Gastroesophageal sphincter (tissue), 4 donors: ENCODE data around the gene PHOX2A. TPM values are rescaled to one million over a fixed set of nuclear protein-coding genes. Genes with fewer than 3 reads are reported as not detected.
"Not testable (repeated sequence)": the region's sequence is repeated elsewhere in the genome, so short reads cannot be mapped to it uniquely, and the experiment has no call there.

ENCODE experiments used
- ATAC-seq: fragments of 150-250 bp; one replicate; pipeline ENCODE4 v1.9.1; 2016; ENCODE audit warnings: mild to moderate bottlenecking, moderate library complexity
- H3K27ac ChIP-seq, 4 donors: fragments of 200-600 bp; sonication (generic) in 3 of 4; 1 replicate in 3 of 4; 2 replicates in 1 of 4; pipeline ENCODE4 v1.5.1; 2016 to 2019
- H3K27me3 ChIP-seq: fragments of 200-600 bp; sonication (generic); one replicate; pipeline ENCODE4 v1.5.1; 2019
- H3K36me3 ChIP-seq, 2 donors: fragments of 200-600 bp; sonication (generic); one replicate each; pipeline ENCODE4 v1.5.1; 2019; ENCODE audit warnings: control low read depth in 1 of 2
- H3K4me1 ChIP-seq, 3 donors: fragments of 200-600 bp; sonication (generic); 1 replicate in 2 of 3; 2 replicates in 1 of 3; pipeline ENCODE4 v1.5.1; 2016 to 2019; ENCODE audit warnings: control low read depth in 2 of 3
- H3K4me3 ChIP-seq, 2 donors: fragments of 200-600 bp; sonication (generic); one replicate each; pipeline ENCODE4 v1.5.1; 2019; ENCODE audit warnings: mild to moderate bottlenecking in 1 of 2, moderate library complexity in 1 of 2
- H3K9me3 ChIP-seq, 3 donors: fragments of 200-600 bp; sonication (generic); one replicate each; pipeline ENCODE4 v1.5.1; 2017 to 2019; ENCODE audit warnings: control low read depth in 2 of 3
- EP300 ChIP-seq: sonication (generic); formaldehyde crosslinking; IDR thresholded peaks from one replicate; pipeline ENCODE4 v1.6.1; 2017; ENCODE audit warnings: antibody characterized with exemption, mild to moderate bottlenecking
- POLR2A ChIP-seq, 2 donors: fragments of 450-650 bp; IDR thresholded peaks; one replicate each; pipeline ENCODE4 v1.6.1; 2017; ENCODE audit warnings: antibody characterized with exemption in 2 of 2, mild to moderate bottlenecking in 2 of 2, moderate library complexity in 1 of 2
- POLR2AphosphoS5 ChIP-seq: sonication (generic); formaldehyde crosslinking; IDR thresholded peaks from one replicate; pipeline ENCODE4 v1.6.1; 2017; ENCODE audit warnings: antibody characterized with exemption
- WGBS, 2 donors: methylation state at CpG; one replicate each; pipeline ENCODE4 v1.1.5; 2018; ENCODE audit warnings: low coverage in 1 of 2; 5-methylcytosine and 5-hydroxymethylcytosine counted together
- total RNA-seq, 4 donors: library from RNA; depleted of rRNA; stranded (reverse); fragments of >200 nt; gene quantifications; one replicate each; pipeline ENCODE4 v1.1.0, GENCODE V29; 2016
- TF ChIP-seq, protein P1 (sequence below), 4 experiments: fragments of 200-600 bp in 2 of 4; fragments of 450-650 bp in 2 of 4; sonication (generic) in 1 of 4; IDR thresholded peaks; one replicate each; pipeline ENCODE4 v1.5.1; 2017 to 2019; ENCODE audit warnings: antibody characterized with exemption in 4 of 4, mild to moderate bottlenecking in 2 of 4, moderate library complexity in 2 of 4

The PHOX2A gene
- total RNA-seq, 4 donors from 2014 or later: 0.37 to 3.2 (median 0.89) TPM; not detected in 1

DNA sequence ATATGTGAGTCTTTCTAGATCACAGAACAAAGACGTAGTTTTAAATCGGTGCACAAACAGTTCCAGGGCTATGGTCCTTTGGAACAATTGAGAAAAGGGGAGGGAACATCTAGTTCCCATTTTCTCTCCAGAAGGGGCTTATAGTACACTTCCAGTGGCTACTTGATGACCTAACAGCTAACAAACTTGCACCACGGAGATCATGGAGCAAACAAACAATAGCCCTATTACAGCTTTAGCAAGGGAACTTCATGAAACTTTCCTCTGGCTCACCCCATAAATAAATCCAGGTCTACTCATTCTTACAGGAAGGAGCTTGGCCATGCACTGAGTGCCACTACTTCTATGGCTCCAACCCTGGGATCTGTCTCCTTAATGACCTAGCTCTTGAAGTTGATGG lies 35.7 kb downstream of the PHOX2A start:
- 60 to 76% methylated on average over 1 to 3 of the region's 3 CpGs for WGBS, 2 donors
- no peak for ATAC-seq
- Histone ChIP-seq H3K27ac (no peak overlapping the region), H3K36me3 (no peaks in the 10 kb centered on the region), H3K4me3 (no peak overlapping the region), H3K9me3 (peaks cover 0 to 19% (median 0%) of the 10 kb centered on the region in 3 donors), H3K27me3 (no peaks in the 10 kb centered on the region), H3K4me1 (no peaks in the 10 kb centered on the region)
- no peak for TF ChIP-seq POLR2A (IDR thresholded peaks at IDR 0.05)

DNA sequence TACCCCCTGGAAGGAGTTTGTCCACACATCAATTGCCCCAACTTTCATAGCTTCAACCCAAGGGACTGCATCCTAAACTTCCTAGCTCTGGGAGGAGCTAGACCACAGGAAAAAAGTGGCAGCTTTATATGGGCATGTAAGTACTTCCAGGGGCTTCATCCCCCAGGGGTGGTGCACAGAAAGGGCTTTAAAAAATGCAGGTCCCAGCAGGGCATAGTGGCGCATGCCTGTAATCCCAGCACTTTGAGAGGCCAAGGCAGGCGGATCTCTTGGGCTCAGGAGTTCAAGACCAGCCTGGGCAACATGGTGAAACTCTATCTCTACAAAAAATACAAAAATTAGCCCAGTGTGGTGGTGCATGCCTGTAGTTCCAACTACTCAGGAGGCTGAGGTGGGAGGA lies 37.2 kb downstream of the PHOX2A start:
- not testable (repeated sequence) for H3K4me1 ChIP-seq, H3K36me3 ChIP-seq, H3K27me3 ChIP-seq, ATAC-seq, H3K27ac ChIP-seq, H3K4me3 ChIP-seq
- WGBS, 2 donors: 100% methylated on average over 1 of the region's 2 CpGs; no CpG with 5 or more reads in 1 of the 2 donors
- H3K9me3 ChIP-seq: peaks cover 0 to 19% (median 0%) of the 10 kb centered on the region in 3 donors

DNA sequence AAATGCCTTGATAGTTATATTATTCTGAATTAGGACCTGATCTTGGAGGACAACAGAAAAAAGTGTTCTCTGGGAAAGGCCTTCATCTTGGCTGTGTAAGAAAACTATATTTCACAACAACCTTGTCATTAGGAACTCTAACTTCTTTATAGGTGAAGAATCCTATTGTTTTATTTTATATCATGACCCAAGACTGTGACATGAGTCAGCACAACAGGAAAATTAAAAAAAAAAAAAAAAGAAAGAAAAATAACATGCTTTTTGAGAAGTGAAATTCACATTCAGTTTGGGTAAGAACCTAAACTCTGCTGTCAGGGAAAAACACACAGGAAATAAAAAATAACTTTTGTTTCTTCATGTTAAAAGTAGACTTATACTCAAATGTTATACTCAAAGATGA lies 39.1 kb downstream of the PHOX2A start:
- no peaks in the 10 kb centered on the region for H3K27me3 ChIP-seq
- H3K4me1 ChIP-seq: no peaks in the 10 kb centered on the region
- H3K36me3 ChIP-seq: no peaks in the 10 kb centered on the region
- H3K9me3 ChIP-seq: peaks cover 0 to 12% (median 0%) of the 10 kb centered on the region in 3 donors
- no peak overlapping the region for H3K4me3 ChIP-seq
- ATAC-seq: no peak
- no peak overlapping the region for H3K27ac ChIP-seq
- TF ChIP-seq, protein P1, sequence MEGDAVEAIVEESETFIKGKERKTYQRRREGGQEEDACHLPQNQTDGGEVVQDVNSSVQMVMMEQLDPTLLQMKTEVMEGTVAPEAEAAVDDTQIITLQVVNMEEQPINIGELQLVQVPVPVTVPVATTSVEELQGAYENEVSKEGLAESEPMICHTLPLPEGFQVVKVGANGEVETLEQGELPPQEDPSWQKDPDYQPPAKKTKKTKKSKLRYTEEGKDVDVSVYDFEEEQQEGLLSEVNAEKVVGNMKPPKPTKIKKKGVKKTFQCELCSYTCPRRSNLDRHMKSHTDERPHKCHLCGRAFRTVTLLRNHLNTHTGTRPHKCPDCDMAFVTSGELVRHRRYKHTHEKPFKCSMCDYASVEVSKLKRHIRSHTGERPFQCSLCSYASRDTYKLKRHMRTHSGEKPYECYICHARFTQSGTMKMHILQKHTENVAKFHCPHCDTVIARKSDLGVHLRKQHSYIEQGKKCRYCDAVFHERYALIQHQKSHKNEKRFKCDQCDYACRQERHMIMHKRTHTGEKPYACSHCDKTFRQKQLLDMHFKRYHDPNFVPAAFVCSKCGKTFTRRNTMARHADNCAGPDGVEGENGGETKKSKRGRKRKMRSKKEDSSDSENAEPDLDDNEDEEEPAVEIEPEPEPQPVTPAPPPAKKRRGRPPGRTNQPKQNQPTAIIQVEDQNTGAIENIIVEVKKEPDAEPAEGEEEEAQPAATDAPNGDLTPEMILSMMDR (IDR thresholded peaks at IDR 0.05): no peak
- no peak for TF ChIP-seq EP300
- TF ChIP-seq POLR2AphosphoS5: no peak
- TF ChIP-seq POLR2A (IDR thresholded peaks at IDR 0.05): no peak

DNA sequence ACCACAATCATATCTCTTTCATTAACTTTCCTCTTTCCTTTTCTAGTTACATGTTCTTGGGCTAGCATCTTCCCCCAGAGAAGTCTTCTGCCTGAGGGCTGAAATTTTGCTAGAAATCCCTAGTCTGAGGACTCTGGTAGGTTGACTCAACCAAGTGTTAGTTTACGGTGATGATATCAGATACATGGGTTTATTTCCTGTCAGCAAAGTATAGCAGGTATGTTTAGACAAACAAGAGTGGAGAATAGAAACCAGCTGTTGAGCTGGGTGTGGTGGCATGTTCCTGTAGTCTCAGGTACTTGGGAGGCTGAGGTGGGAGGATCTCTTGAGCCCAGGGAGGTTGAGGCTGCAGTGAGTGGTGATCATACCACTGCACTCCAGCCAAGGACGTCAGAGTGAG lies 40.8 kb downstream of the PHOX2A start:
- H3K36me3 ChIP-seq: no peaks in the 10 kb centered on the region
- H3K27me3 ChIP-seq: no peaks in the 10 kb centered on the region
- TF ChIP-seq, protein P1 (IDR thresholded peaks at IDR 0.05): no peak
- no peak for TF ChIP-seq POLR2A (IDR thresholded peaks at IDR 0.05)
- TF ChIP-seq POLR2AphosphoS5: no peak
- TF ChIP-seq EP300: no peak
- no peaks in the 10 kb centered on the region for H3K4me1 ChIP-seq
- H3K27ac ChIP-seq: no peak overlapping the region
- no peaks in the 10 kb centered on the region for H3K9me3 ChIP-seq
- no peak overlapping the region for H3K4me3 ChIP-seq
- 36 to 70% methylated on average over 2 of the region's 2 CpGs for WGBS, 2 donors
- ATAC-seq: no peak

DNA sequence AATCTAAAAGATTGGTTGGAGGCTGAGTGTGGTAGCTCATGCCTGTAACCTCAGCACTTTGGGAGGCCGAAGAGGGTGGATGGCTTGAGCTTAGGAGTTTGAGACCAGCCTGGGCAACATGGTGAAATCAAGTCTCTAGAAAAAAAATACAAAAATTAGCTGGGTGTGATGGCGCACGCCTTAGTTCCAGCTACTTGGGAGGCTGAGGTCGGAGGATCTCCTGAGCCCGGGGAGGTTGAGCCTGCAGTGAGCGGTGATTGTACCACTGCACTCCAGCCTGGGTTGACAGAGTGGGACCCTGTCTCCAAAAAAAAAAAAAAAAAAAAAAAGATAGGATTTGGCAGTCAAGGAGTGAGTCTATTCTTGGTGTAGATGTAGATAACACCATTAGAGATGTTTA lies 41.4 kb downstream of the PHOX2A start:
- no peaks in the 10 kb centered on the region for H3K27me3 ChIP-seq
- no peak overlapping the region for H3K4me3 ChIP-seq
- WGBS, 2 donors: 92 to 96% methylated on average over 4 to 6 of the region's 6 CpGs
- no peaks in the 10 kb centered on the region for H3K4me1 ChIP-seq
- no peak overlapping the region for H3K27ac ChIP-seq
- no peaks in the 10 kb centered on the region for H3K9me3 ChIP-seq
- ATAC-seq: no peak
- TF ChIP-seq POLR2AphosphoS5 (no peak), EP300 (no peak), POLR2A (IDR thresholded peaks at IDR 0.05) (no peak)
- TF ChIP-seq, protein P1 (IDR thresholded peaks at IDR 0.05): no peak
- H3K36me3 ChIP-seq: no peaks in the 10 kb centered on the region

DNA sequence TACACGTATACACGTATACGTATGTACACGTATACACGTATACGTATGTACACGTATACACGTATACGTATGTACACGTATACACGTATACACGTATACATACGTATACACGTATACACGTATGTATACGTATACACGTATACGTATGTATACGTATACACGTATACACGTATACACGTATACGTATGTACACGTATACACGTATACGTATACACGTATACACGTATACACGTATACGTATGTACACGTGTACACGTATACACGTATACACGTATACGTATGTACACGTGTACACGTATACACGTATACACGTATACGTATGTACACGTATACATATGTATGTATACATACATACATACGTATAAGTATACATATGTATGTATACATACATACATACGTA lies 42.5 kb downstream of the PHOX2A start:
- H3K9me3 ChIP-seq, H3K27ac ChIP-seq, H3K4me3 ChIP-seq, H3K36me3 ChIP-seq, H3K4me1 ChIP-seq, ATAC-seq, H3K27me3 ChIP-seq: not testable (repeated sequence)
- WGBS, 2 donors: 87 to 93% methylated on average over 33 to 43 of the region's 43 CpGs
